ENCODE measurements around the gene GOSR2. TPM values are rescaled to one million over a fixed set of nuclear protein-coding genes. Genes with fewer than 3 reads are reported as not detected.
A peak's percentile ranks its signal among the peaks of the same experiment; 100 is the strongest.

Gene GOSR2
- total and polyA plus RNA-seq, 9 of the 15 experiments (the other 6 are each of a cell fraction or from before 2014, with no cell fraction given): 32.7 to 96.3 (median 48.9) TPM

GRCh38 chr17:46922804-46923635, at the start of gene GOSR2 (continued):
- TF ChIP-seq ZNF518B (CRISPR knock-in tag; IDR thresholded peaks at IDR 0.05): no peak
- TF ChIP-seq TGIF2 (CRISPR knock-in tag; IDR thresholded peaks at IDR 0.05): no peak
- TF ChIP-seq CREBBP (IDR thresholded peaks at IDR 0.05; ENCODE audit: low read depth, low read length): no peak
- no peak for TF ChIP-seq NR2F6 (CRISPR knock-in tag; IDR thresholded peaks at IDR 0.05)
- no peak for TF ChIP-seq U2AF2 (optimal IDR thresholded peaks at IDR 0.05; ENCODE audit: low read depth, low read length)
- 0 out of 2 replicates have a peak, but pooled peaks have one; percentile 41 for TF ChIP-seq DMBX1 (CRISPR knock-in tag; IDR thresholded peaks at IDR 0.05; ENCODE audit: borderline replicate concordance)
- TF ChIP-seq ZNF507 (tag; conservative IDR thresholded peaks at IDR 0.05): no peak
- no peak for TF ChIP-seq THAP7 (CRISPR knock-in tag; IDR thresholded peaks at IDR 0.05)
- no peak for TF ChIP-seq TFAM (CRISPR knock-in tag; conservative IDR thresholded peaks at IDR 0.05)
- no peak for TF ChIP-seq KLF10 (CRISPR knock-in tag; IDR thresholded peaks at IDR 0.05)
- no peak for TF ChIP-seq BRF2 (IDR thresholded peaks at IDR 0.05; ENCODE audit: borderline replicate concordance, insufficient read depth, insufficient read length)
- peak; percentile 80 for TF ChIP-seq ZBTB7A (IDR thresholded peaks at IDR 0.05; ENCODE audit: borderline replicate concordance, control insufficient read depth, low read depth, low read length)
- TF ChIP-seq CTBP1 (IDR thresholded peaks at IDR 0.05; ENCODE audit: borderline replicate concordance): peak; percentile 78
- TF ChIP-seq ZNF140 (CRISPR knock-in tag; IDR thresholded peaks at IDR 0.05): no peak
- TF ChIP-seq U2AF1 (optimal IDR thresholded peaks at IDR 0.05; ENCODE audit: low read depth, low read length): peak; percentile 74
- TF ChIP-seq HNRNPH1 (optimal IDR thresholded peaks at IDR 0.05; ENCODE audit: low read depth, low read length): no peak
- no peak for TF ChIP-seq PRPF4 (IDR thresholded peaks at IDR 0.05; ENCODE audit: insufficient read depth, low read depth, low read length, poor library complexity, severe bottlenecking)
- TF ChIP-seq CCAR2 (IDR thresholded peaks at IDR 0.05; ENCODE audit: low read depth, low read length): no peak
- peak; percentile 97 for TF ChIP-seq GABPB1 (CRISPR knock-in tag; IDR thresholded peaks at IDR 0.05)
- TF ChIP-seq ZNF133 (CRISPR knock-in tag; IDR thresholded peaks at IDR 0.05): no peak
- no peak for TF ChIP-seq ZFPM2 (CRISPR knock-in tag; IDR thresholded peaks at IDR 0.05)
